HFFc6 (cell line): ENCODE data around the gene CTNND2. TPM values are rescaled to one million over a fixed set of nuclear protein-coding genes. Genes with fewer than 3 reads are reported as not detected.

ENCODE experiments used
- DNase-seq: peaks from one replicate; pipeline ENCODE4 v3.0.0-alpha.2; 2018
- H3K27ac Mint-ChIP-seq: 2 replicates; pipeline ENCODE4 v1.8.0; 2020; ENCODE audit warnings: mild to moderate bottlenecking, mixed read lengths
- H3K27me3 Mint-ChIP-seq: 2 replicates; pipeline ENCODE4 v1.8.0; 2021; ENCODE audit warnings: mild to moderate bottlenecking, moderate library complexity, mixed read lengths; ENCODE audit not compliant: insufficient read depth
- H3K36me3 Mint-ChIP-seq: 2 replicates; pipeline ENCODE4 v1.8.0; 2021; ENCODE audit warnings: low read depth, mixed read lengths
- H3K4me1 Mint-ChIP-seq: 2 replicates; pipeline ENCODE4 v1.8.0; 2020; ENCODE audit warnings: low read depth, mixed read lengths
- H3K4me3 Mint-ChIP-seq: 2 replicates; pipeline ENCODE4 v1.8.0; 2020; ENCODE audit warnings: mild to moderate bottlenecking, moderate library complexity, mixed read lengths
- H3K9me3 Mint-ChIP-seq: 2 replicates; pipeline ENCODE4 v1.8.0; 2020; ENCODE audit warnings: mild to moderate bottlenecking, mixed read lengths
- CTCF ChIP-seq: fragments of 200-600 bp; sonication (generic); IDR thresholded peaks from 2 replicates; pipeline ENCODE4 v1.5.0; 2021; ENCODE audit warnings: antibody characterized with exemption, mild to moderate bottlenecking
- total RNA-seq, 6 experiments: library from RNA; stranded (reverse); fragmentation: NEBNext Ultra II Directional; extraction: Animal tissue kit (Norgen Biotek cat#: 25700); gene quantifications; 2 replicates in 1 of 6; 3 replicates in 5 of 6; pipeline ENCODE4 v1.2.3, GENCODE V29; 2021

Gene CTNND2
- total RNA-seq, 6 experiments from 2014 or later = not detected

GRCh38 chr5:11298877-11299276, 605.4 kb downstream of the CTNND2 start:
- TF ChIP-seq CTCF = no peak
- DNase-seq = no peak
- Mint-ChIP-seq H3K27ac (no peak overlapping the region), H3K9me3 (no peaks in the 10 kb centered on the region; the same call in 1 of the 2 replicates), H3K4me1 (no peaks in the 10 kb centered on the region), H3K36me3 (no peaks in the 10 kb centered on the region), H3K4me3 (no peak overlapping the region), H3K27me3 (peaks cover 2% of the 10 kb centered on the region; the same call in 1 of the 2 replicates)

- Mint-ChIP-seq H3K27me3 (0 out of 2 replicates have a peak, but pooled peaks cover 1% of the 10 kb centered on the region), H3K27ac (no peak overlapping the region), H3K36me3 (no peaks in the 10 kb centered on the region), H3K9me3 (no peaks in the 10 kb centered on the region; the same call in 1 of the 2 replicates), H3K4me1 (no peaks in the 10 kb centered on the region), H3K4me3 (no peak overlapping the region)
- DNase-seq = no peak
- no peak for TF ChIP-seq CTCF
Measured at GRCh38 chr5:11293523-11293922, 610.7 kb downstream of the CTNND2 start.

DNA sequence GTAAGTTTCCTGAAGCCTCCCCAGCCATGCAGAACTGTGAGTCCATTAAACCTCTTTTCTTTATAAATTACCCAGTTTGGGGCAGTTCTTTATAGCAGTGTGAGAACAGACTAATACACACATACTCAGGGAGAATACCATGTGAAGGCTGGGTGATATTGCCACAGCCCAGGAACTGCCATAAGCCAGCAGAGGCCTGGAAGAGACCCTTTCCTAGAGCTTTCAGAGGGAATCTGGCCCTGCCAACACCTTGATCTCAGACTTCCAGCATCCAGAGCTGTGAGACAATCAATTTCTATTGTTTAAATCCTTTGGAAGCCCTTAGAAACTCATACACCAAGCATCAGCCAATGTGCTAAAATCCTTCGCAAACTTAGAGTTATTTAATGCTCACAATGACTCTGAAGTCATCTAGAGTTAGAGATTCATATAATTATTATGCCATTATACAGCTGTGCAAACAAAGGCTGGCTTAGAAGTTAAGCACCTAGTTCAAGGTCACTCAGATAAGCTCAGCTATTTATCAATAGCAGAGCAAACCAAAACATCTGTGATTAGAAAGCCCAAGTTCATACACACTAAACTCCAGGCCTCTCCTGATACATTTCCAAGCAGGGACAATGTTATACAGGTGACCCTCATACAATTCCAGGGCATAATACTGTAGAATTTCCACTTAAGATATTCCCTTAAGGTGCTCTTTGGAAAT, 611.4 kb downstream of the CTNND2 start:
- H3K27me3 Mint-ChIP-seq = 0 out of 2 replicates have a peak, but pooled peaks cover 1% of the 10 kb centered on the region
- H3K27ac Mint-ChIP-seq = no peak overlapping the region
- DNase-seq = no peak
- no peak for TF ChIP-seq CTCF
- no peaks in the 10 kb centered on the region for H3K36me3 Mint-ChIP-seq
- H3K4me1 Mint-ChIP-seq = no peaks in the 10 kb centered on the region
- no peak overlapping the region for H3K4me3 Mint-ChIP-seq
- no peaks in the 10 kb centered on the region; the same call in 1 of the 2 replicates for H3K9me3 Mint-ChIP-seq

DNA sequence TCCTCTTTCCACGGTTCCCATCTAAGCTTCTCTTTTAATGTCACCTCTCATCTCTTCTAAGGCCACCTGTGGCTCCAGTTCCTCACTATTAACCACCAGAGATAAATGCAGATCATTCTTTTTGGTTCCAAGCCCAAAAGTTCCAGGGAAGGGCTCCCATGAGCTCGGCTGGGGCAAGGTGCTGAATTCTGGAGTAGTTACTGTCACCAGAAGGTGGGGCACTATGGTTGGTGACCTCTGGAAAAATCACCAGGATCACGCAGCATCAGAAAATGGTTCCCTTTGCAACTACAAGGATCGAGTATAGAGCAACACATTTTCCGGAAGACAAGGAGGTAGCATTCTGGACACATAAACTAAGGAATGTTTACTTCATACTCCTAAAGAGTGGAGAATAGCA, 614.5 kb downstream of the CTNND2 start:
- Mint-ChIP-seq H3K9me3 (no peaks in the 10 kb centered on the region; the same call in 1 of the 2 replicates), H3K4me3 (no peak overlapping the region), H3K27me3 (0 out of 2 replicates have a peak, but pooled peaks cover 1% of the 10 kb centered on the region), H3K36me3 (no peaks in the 10 kb centered on the region), H3K4me1 (no peaks in the 10 kb centered on the region), H3K27ac (no peak overlapping the region)
- no peak for TF ChIP-seq CTCF
- no peak for DNase-seq

- Mint-ChIP-seq H3K27me3 (0 out of 2 replicates have a peak, but pooled peaks cover 1% of the 10 kb centered on the region), H3K36me3 (no peaks in the 10 kb centered on the region), H3K4me1 (no peaks in the 10 kb centered on the region), H3K4me3 (no peak overlapping the region), H3K9me3 (no peaks in the 10 kb centered on the region; the same call in 1 of the 2 replicates), H3K27ac (no peak overlapping the region)
- DNase-seq = no peak
- no peak for TF ChIP-seq CTCF
Measured at GRCh38 chr5:11289208-11289607, 615.0 kb downstream of the CTNND2 start.
